ENCODE data around the gene DDRGK1.

DNA sequence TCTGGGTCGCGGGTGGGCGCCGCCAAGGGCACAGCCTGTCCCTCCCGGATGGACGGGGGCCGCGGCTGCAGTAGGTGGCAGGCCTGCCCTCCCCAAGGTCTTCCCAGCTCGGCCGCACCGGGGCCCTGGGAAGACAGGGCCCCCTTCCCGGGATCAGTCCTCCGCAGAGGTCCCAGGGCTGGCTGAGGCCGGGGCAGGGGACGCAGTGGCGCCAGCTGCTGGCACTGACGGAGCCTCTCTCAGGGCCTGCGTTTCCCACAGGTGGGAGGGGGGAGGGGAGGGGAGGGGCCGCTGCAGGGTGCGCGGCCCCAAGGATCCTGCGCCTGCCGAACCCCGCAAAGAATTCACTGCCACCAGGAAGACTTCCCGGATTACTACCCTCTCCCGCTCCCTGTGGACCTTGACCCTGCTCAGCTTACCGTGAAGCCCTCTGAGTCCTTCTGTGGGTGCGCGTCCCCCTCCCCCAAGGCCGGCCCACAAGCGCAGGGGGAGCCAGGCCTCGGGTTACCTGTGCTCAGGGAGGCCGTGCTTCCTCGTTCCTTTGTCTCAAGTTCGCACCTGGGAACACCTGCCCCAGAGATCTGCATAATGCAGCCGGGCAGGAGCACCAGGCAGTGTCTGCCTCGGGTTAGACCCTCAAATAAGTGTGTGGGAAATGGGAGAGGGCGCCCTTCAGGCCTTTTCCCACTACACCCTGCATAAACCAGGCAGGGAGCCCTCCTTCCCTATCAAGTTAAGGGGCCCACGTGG lies 36.2 kb downstream of the DDRGK1 start:
- TF ChIP-seq, protein P1, sequence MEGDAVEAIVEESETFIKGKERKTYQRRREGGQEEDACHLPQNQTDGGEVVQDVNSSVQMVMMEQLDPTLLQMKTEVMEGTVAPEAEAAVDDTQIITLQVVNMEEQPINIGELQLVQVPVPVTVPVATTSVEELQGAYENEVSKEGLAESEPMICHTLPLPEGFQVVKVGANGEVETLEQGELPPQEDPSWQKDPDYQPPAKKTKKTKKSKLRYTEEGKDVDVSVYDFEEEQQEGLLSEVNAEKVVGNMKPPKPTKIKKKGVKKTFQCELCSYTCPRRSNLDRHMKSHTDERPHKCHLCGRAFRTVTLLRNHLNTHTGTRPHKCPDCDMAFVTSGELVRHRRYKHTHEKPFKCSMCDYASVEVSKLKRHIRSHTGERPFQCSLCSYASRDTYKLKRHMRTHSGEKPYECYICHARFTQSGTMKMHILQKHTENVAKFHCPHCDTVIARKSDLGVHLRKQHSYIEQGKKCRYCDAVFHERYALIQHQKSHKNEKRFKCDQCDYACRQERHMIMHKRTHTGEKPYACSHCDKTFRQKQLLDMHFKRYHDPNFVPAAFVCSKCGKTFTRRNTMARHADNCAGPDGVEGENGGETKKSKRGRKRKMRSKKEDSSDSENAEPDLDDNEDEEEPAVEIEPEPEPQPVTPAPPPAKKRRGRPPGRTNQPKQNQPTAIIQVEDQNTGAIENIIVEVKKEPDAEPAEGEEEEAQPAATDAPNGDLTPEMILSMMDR (IDR thresholded peaks at IDR 0.05), result no peak
- TF ChIP-seq POLR2A (IDR thresholded peaks at IDR 0.05) (no peak), POLR2AphosphoS5 (IDR thresholded peaks at IDR 0.05; ENCODE audit: insufficient read depth in 1 of 2, low read depth in 1 of 2) (no peak)

Data from vagina (tissue), 2 donors.